NCI-H2227 (cell line): ENCODE measurements around the gene COX6A2.

Source experiments
- DNase-seq: peaks from one replicate; lab custom pipeline; 2025; ENCODE audit not compliant: unreplicated experiment; lab: John Stamatoyannopoulos, UW

COX6A2 gene

DNA sequence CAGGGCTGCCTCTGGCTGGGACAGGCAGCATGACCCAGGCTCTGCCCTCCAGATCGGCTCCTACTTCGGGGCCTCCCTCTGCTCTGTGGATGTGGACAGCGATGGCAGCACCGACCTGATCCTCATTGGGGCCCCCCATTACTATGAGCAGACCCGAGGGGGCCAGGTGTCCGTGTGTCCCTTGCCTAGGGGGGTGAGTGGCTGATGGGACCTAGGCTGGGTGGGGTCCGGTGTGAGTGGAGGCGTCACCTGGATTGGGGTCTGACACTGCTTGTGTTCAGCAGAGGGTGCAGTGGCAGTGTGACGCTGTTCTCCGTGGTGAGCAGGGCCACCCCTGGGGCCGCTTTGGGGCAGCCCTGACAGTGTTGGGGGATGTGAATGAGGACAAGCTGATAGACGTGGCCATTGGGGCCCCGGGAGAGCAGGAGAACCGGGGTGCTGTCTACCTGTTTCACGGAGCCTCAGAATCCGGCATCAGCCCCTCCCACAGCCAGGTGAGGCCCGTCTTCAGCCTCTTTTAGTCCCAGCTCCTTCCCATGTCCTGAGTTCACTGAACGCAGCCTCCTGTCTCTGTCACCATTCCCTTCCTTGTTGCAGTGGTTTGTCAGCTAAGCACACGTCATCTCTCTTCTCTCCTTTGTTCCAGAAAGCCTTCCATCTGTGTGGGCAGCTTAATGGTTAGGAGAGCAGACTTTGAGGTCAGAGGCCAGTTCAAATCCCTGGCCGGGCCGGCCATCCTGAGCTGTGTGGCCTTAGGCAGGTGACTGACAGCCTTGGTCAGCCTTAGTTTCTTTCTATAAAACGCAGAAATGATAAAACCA, 16.9 kb downstream of the COX6A2 start:
- DNase-seq: no peak

- DNase-seq: no peak
Observed at GRCh38 chr16:31410082-31410481, 18.1 kb downstream of the COX6A2 start.

- DNase-seq: no peak
Observed at GRCh38 chr16:31409433-31409832, 18.7 kb downstream of the COX6A2 start.

DNA sequence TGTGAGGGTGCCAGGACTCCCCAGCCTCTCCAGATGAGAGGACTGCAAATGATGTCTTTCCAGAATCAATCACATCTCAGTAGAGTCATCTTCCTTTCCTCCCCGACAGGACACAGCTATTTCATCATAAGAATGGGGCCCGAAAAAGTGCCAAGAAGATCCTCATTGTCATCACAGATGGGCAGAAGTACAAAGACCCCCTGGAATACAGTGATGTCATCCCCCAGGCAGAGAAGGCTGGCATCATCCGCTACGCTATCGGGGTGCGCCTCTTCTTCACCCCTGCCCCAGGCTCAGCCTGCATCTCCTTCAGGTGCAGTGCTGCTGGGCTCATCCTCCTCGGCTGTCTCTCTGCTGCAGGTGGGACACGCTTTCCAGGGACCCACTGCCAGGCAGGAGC, 20.8 kb downstream of the COX6A2 start:
- no peak for DNase-seq

DNA sequence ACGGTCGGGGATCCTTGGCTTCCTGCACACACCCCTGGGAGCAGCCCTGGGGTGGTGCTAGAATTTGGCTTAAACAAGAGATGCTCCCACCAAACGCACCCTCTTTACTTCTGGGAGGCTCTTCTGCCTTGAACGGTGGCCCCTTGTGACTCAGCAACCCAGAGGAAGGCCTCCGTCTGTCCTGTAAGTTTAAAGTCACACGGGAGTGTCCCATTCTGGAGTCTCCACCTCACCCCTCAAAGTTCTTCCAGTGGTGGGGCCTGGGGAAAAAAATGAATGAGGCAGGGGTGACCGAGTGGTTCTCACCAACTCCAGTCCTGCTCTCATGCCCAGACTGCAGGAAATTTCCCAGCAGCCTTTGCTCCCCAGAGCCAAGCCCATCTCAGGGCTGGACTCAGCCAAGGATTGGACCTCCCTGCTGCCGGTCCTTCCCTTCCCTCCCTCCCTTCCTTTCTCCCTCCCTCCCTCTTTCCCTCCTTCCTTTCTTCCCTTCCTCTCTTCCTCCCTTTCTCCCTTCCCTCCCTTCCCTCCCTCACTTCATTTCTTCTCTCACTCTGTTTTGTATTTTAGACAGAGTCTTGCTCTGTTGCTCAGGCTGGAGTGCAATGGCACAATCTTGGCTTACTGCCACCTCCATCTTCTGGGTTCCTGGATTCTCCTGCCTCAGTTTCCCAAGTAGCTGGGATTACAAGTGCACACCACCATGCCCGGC, 23.7 kb downstream of the COX6A2 start:
- no peak for DNase-seq

- no peak for DNase-seq
Observed at GRCh38 chr16:31403590-31404352, 24.4 kb downstream of the COX6A2 start.

- no peak for DNase-seq
Observed at GRCh38 chr16:31402687-31403086, 25.5 kb downstream of the COX6A2 start.

DNA sequence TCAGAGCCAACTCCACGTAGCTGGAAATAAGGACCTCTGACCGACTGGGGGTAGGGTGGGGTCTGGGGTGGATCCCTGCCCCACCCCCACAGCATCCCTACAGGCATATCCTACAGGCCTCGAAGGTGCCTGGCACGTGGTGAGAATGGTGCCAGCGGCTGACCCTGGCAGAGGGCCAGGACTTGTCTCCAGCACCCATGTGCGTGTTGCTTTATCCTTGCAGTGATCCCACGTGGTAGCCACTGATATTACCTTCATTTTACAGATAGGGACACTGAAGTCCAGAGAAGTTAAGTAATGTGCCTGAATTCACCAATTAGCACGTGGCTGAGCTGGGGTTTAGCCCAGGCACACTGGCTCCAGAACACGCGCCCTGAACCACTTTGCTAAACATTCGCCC, 26.7 kb downstream of the COX6A2 start:
- no peak for DNase-seq

GRCh38 chr16:31400191-31400590, 28.0 kb downstream of the COX6A2 start:
- no peak for DNase-seq

DNA sequence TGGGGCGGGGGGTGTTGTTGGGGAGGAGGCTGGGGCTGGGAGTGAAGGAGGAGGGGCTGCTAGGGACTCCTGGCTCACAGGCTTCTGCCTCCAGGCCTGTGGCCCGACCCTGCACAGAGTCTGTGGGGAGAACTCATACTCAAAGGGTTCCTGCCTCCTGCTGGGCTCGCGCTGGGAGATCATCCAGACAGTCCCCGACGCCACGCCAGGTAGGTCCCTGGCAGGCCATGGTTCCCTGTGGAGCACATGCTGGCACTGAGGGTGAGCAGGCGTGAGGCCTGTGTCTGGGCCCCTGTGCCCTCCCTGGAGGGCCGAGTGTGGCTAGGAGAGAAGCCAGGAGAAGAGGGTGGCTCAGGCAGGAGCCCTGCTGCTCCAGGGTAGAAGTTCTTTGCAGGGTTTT, 30.5 kb downstream of the COX6A2 start:
- no peak for DNase-seq

- DNase-seq: no peak
Observed at GRCh38 chr16:31397096-31397660, 31.0 kb downstream of the COX6A2 start.

GRCh38 chr16:31395647-31396046, 32.5 kb downstream of the COX6A2 start:
- no peak for DNase-seq

GRCh38 chr16:31393056-31393455, 35.1 kb downstream of the COX6A2 start, which contains the start of gene ITGAD:
Gene ITGAD (plus strand): TSS chr16:31393335. CDS start chr16:31393361, 26 bp downstream.
- no peak for DNase-seq

DNA sequence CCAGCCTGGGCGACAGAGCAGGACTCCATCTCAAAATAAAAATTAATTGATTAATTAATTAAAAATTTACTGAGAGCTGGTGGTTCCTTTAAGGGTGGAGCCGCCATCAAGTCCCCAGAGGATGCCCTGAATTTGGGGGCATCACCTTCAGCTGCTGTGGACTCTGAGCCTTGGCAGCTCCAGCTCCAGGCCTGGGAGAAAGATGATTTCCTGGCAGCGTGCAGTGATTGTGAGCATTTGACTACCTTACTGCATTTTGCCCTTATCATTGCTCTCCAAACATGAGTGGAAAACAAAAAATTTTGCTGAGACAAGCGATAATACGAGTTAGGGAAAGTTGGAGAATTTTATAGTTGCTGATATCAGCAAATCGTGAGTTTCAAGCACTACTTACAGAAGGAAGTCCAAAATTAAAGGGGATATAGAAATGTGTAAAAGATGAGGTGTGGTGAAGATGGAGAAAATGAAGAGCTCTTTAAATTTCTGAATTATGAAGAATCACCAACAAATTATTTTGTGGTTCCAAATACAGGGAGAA, 37.6 kb downstream of the COX6A2 start:
- DNase-seq: no peak

GRCh38 chr16:31388535-31388934, 39.6 kb downstream of the COX6A2 start:
- no peak for DNase-seq

DNA sequence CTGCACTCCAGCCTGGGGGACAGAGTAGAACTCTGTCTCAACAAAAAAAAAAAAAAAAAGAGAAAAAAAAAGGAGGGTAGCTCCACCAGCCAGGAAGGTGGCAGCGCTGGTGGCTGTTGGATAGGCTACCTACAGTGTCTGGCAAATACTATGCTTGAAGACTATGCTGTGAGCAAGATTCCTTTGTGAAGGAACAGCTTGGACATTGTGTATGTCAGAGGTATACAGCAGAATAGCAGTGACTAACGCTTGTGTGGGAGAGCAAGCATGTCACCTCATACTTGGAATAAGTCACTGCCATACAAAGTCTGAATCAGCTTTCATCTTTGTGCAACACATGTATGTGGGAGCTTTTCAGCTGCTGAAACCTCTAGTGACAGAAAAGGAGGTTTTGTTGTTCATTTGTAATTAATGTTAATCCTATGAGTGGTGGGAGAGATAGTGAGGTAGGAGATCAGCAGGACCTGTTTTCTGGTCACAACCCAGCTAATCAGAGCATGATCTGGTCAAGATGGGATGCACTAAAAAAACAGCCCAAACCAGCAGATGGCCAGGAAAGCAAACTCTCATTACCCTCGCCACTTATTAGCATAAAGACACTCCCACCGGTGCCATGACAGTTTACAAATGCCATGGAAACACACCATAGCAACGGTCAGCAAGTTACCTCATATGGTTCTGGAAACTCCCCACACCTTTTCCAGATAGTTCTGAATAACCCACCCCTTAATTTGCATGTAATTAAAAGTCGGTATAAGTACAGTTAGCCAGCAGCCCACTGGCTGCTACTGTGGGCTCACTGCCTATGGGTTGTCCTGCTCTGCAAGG, 41.8 kb downstream of the COX6A2 start:
- no peak for DNase-seq

GRCh38 chr16:31385680-31386079, 42.5 kb downstream of the COX6A2 start:
- DNase-seq: no peak

DNA sequence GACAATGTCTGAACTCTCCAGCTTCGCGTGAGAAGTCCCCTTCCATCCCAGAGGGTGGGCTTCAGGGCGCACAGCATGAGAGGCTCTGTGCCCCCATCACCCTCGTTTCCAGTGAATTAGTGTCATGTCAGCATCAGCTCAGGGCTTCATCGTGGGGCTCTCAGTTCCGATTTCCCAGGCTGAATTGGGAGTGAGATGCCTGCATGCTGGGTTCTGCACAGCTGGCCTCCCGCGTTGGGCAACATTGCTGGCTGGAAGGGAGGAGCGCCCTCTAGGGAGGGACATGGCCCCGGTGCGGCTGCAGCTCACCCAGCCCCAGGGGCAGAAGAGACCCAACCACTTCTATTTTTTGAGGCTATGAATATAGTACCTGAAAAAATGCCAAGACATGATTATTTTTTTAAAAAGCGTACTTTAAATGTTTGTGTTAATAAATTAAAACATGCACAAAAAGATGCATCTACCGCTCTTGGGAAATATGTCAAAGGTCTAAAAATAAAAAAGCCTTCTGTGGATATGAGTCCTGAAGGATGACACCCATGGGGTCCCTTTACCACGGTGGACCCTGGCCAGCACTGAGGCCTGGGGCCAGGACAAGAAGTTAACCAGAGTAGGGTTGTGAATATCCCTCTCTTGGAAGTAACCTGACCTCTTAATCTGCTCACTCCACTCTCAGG, 45.5 kb downstream of the COX6A2 start:
- DNase-seq: peak; percentile 29

DNA sequence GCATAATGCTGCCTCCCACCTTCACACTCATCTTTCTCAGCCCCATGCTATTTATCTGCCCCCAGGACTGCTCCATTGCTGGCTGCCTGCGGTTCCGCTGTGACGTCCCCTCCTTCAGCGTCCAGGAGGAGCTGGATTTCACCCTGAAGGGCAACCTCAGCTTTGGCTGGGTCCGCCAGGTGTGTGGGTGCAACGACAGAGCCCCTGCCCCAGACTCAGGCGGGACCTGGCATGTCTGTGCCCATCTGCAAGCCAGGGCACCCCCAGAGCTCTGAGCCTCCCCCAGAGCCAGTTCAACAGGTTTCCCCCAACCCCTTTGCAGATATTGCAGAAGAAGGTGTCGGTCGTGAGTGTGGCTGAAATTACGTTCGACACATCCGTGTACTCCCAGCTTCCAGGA, 48.0 kb downstream of the COX6A2 start:
- DNase-seq: no peak
